K562 (cell line): ENCODE data around the gene TRPM4. TPM values are rescaled to one million over a fixed set of nuclear protein-coding genes. Genes with fewer than 3 reads are reported as not detected.

Experiments
- ATAC-seq: fragments of 200-7000 bp; cut with Tn5 transposase; 3 replicates; pipeline ENCODE4 v1.9.1; 2020; ENCODE audit warnings: moderate library complexity
- BruUV-seq: library from RNA; stranded (reverse); fragments of 400-500 nt; replicated peaks from 2 replicates; lab custom pipeline; 2021; lab: Mats Ljungman, UMichigan
- CTCF ChIA-PET: fragments of 300-600 bp; formaldehyde crosslinking; extraction: SDS; loops from one replicate; lab custom pipeline; 2021; ENCODE audit warnings: low intra/inter-chr PET ratio; lab: Yijun Ruan, JAX
- POLR2A ChIA-PET: fragments of 300-600, 350-650 bp; sonication (Branson Sonifier 250); formaldehyde crosslinking; extraction: SDS; loops from one replicate; lab custom pipeline; 2021; ENCODE audit warnings: antibody characterized with exemption, inconsistent platforms; lab: Yijun Ruan, JAX
- DNase-seq, 4 experiments: peaks; one replicate each; pipeline versions ENCODE4 v3.0.0 to v3.0.0-alpha.2; 2011 to 2018; ENCODE audit warnings: low spot score in 3 of 4, mixed read lengths in 3 of 4; ENCODE audit errors: extremely low read depth in 1 of 4
- FAIRE-seq: peaks from 2 replicates; lab custom pipeline; 2011; peaks lifted over from hg19 to GRCh38; lab: Jason Lieb, UNC
- H2AFZ ChIP-seq: 2 replicates; pipeline ENCODE4 v1.6.0; 2011; ENCODE audit warnings: low read depth, low read length, control low read depth, inconsistent platforms
- H3K27ac ChIP-seq: fragments of 200-600 bp; 3 replicates; pipeline ENCODE4 v1.8.0; 2011; ENCODE audit warnings: low read depth, mild to moderate bottlenecking, control low read depth, inconsistent platforms, low read length, moderate library complexity, mixed read lengths; ENCODE audit errors: extremely low read depth
- H3K27me3 ChIP-seq, 2 experiments: fragments of 300-600 bp in 1 of 2; 2 replicates in 1 of 2; 3 replicates in 1 of 2; pipeline versions ENCODE4 v1.6.0 to v1.8.0; 2011; ENCODE audit warnings: inconsistent platforms in 2 of 2, low read length in 2 of 2, mild to moderate bottlenecking in 1 of 2, mixed read lengths in 1 of 2, moderate library complexity in 1 of 2; ENCODE audit not compliant: control insufficient read depth in 2 of 2, insufficient read depth in 2 of 2
- H3K36me3 ChIP-seq: fragments of 300-600 bp; 3 replicates; pipeline ENCODE4 v1.8.0; 2011; ENCODE audit warnings: mild to moderate bottlenecking, low read length, inconsistent platforms; ENCODE audit not compliant: control insufficient read depth, insufficient read depth
- H3K4me1 ChIP-seq, 2 experiments: fragments of 200-600 bp in 1 of 2; replicated peaks in 1 of 2; 2 replicates in 1 of 2; 3 replicates in 1 of 2; pipeline versions ENCODE4 v1.5.1 to v1.8.0; 2011; ENCODE audit warnings: inconsistent platforms in 2 of 2, low read length in 2 of 2, mild to moderate bottlenecking in 1 of 2, mixed read lengths in 1 of 2, moderate library complexity in 1 of 2; ENCODE audit not compliant: control insufficient read depth in 2 of 2, insufficient read depth in 2 of 2
- H3K4me2 ChIP-seq: 2 replicates; pipeline ENCODE4 v1.6.1; 2011; ENCODE audit warnings: low read length, control low read depth, inconsistent platforms, mixed read lengths; ENCODE audit not compliant: insufficient read depth
- H3K4me3 ChIP-seq: fragments of 200-600 bp; sonication (generic), shearing (Covaris generic); 2 replicates; pipeline ENCODE4 v1.5.1; 2016; ENCODE audit warnings: control low read depth, inconsistent platforms
- H3K79me2 ChIP-seq: fragments of 200-600 bp; 3 replicates; pipeline ENCODE4 v1.8.0; 2011; ENCODE audit warnings: low read length, inconsistent platforms; ENCODE audit not compliant: control insufficient read depth, insufficient read depth
- H3K9ac ChIP-seq, 2 experiments: 2 replicates each; pipeline versions ENCODE4 v1.6.0 to v1.6.1; 2011; ENCODE audit warnings: low read depth in 2 of 2, low read length in 2 of 2, control low read depth in 1 of 2, inconsistent platforms in 1 of 2, mild to moderate bottlenecking in 1 of 2, mixed read lengths in 1 of 2; ENCODE audit not compliant: insufficient read depth in 1 of 2
- H3K9me1 ChIP-seq: one replicate; pipeline ENCODE4 v1.6.0; 2011; ENCODE audit warnings: inconsistent platforms, mild to moderate bottlenecking, low read length, moderate library complexity; ENCODE audit not compliant: control insufficient read depth, insufficient read depth
- H3K9me3 ChIP-seq: replicated peaks from 2 replicates; pipeline ENCODE4 v1.5.1; 2011; ENCODE audit warnings: low read depth, low read length, inconsistent platforms; ENCODE audit not compliant: control insufficient read depth, insufficient read depth
- H4K20me1 ChIP-seq: replicated peaks from 2 replicates; pipeline ENCODE4 v1.6.1; 2011; ENCODE audit warnings: low read length, inconsistent platforms, mixed read lengths; ENCODE audit not compliant: control insufficient read depth, insufficient read depth
- DACH1 ChIP-seq: fragments of 450-650 bp; IDR thresholded peaks from 2 replicates; pipeline ENCODE4 v1.6.1; 2018; ENCODE audit not compliant: partially characterized antibody
- HSF4 ChIP-seq: fragments of 250-450 bp; sonication (Bioruptor Pico); IDR thresholded peaks from 2 replicates; pipeline ENCODE4 v2.1.2; 2022; ENCODE audit warnings: mild to moderate bottlenecking, moderate library complexity, borderline replicate concordance
- PCBP1 ChIP-seq: fragments of 200-400 bp; formaldehyde crosslinking; IDR thresholded peaks from 2 replicates; pipeline ENCODE4 v1.6.1; 2018; ENCODE audit warnings: mild to moderate bottlenecking, low read depth, low read length; ENCODE audit not compliant: poor library complexity, severe bottlenecking
- POLR2G ChIP-seq: fragments of 200-400 bp; formaldehyde crosslinking; IDR thresholded peaks from 2 replicates; pipeline ENCODE4 v1.6.1; 2017; ENCODE audit warnings: low read depth, mild to moderate bottlenecking, antibody characterized with exemption, low read length, moderate library complexity
- RBFOX2 ChIP-seq: fragments of 200-400 bp; formaldehyde crosslinking; IDR thresholded peaks from 2 replicates; pipeline ENCODE4 v1.6.1; 2017; ENCODE audit warnings: low read depth, mild to moderate bottlenecking, low read length, moderate library complexity
- ZBTB7A ChIP-seq: IDR thresholded peaks from 2 replicates; pipeline ENCODE4 v1.6.1; 2011; ENCODE audit warnings: low read depth, mild to moderate bottlenecking, low read length, moderate library complexity, borderline replicate concordance; ENCODE audit not compliant: control insufficient read depth
- ZNF263 ChIP-seq: sonication (generic); formaldehyde crosslinking; IDR thresholded peaks from 2 replicates; pipeline ENCODE4 v1.8.0; 2022; ENCODE audit warnings: mild to moderate bottlenecking, missing genetic modification reagents, borderline replicate concordance
- ZNF354B ChIP-seq: fragments of 250-450 bp; sonication (Bioruptor Pico); IDR thresholded peaks from 2 replicates; pipeline ENCODE4 v1.4.0; 2020
- WGBS: fragments of 100-300 bp; shearing (Covaris generic); methylation state at CpG from one replicate; pipeline ENCODE4 v1.1.6; 2016; ENCODE audit warnings: low coverage, mixed read lengths; ENCODE audit not compliant: insufficient coverage; ENCODE audit errors: missing lambda C conversion rate; 5-methylcytosine and 5-hydroxymethylcytosine counted together
- in situ Hi-C: fragments of 300-500 bp; cut with MboI; formaldehyde crosslinking; loops from 4 replicates; pipeline ENCODE4 v1.15.0; 2018; ENCODE audit warnings: inconsistent platforms, mixed read lengths
- intact Hi-C: fragments of 100-400 bp; cut with micrococcal nuclease; formaldehyde crosslinking; loops from 2 replicates; pipeline ENCODE4 v1.14.2; 2022
- polyA plus RNA-seq, 8 experiments: library from polyadenylated mRNA; depleted of rRNA in 4 of 8; stranded (reverse) in 5 of 8; unstranded in 3 of 8; fragments of >200 nt; fragmentation: Nextera tagmentation in 2 of 8; fragmentation: Illumina TruSeq in 1 of 8; extraction: Ambion mirVana in 2 of 8; extraction: Trizol in 1 of 8; gene quantifications; 2 replicates each; pipeline versions ENCODE4 v1.2.1 to v1.2.3, GENCODE V29; 2011 to 2014; ENCODE audit warnings: inconsistent platforms in 1 of 8, missing spikeins in 1 of 8
- total RNA-seq, 7 experiments: library from RNA; depleted of rRNA in 6 of 7; stranded (reverse); fragments of >200 nt in 6 of 7; fragmentation: Illumina TruSeq in 2 of 7; extraction: Trizol in 2 of 7; gene quantifications; 2 replicates each; pipeline versions ENCODE4 v1.2.1 to v1.2.3, GENCODE V29; 2011 to 2021; ENCODE audit warnings: low replicate concordance in 1 of 7
- TF ChIP-seq, protein P1 (sequence below): fragments of 450-650 bp; IDR thresholded peaks from 2 replicates; pipeline ENCODE4 v1.6.1; 2018; ENCODE audit not compliant: partially characterized antibody
- TF ChIP-seq, protein P2 (sequence below): fragments of 450-650 bp; IDR thresholded peaks from 2 replicates; pipeline ENCODE4 v1.6.1; 2017; ENCODE audit warnings: antibody characterized with exemption

Gene TRPM4
- total and polyA plus RNA-seq, 9 of the 15 experiments (the other 6 are each of a cell fraction or from before 2014, with no cell fraction given), result 6.5 to 45.4 (median 15.2) TPM

DNA sequence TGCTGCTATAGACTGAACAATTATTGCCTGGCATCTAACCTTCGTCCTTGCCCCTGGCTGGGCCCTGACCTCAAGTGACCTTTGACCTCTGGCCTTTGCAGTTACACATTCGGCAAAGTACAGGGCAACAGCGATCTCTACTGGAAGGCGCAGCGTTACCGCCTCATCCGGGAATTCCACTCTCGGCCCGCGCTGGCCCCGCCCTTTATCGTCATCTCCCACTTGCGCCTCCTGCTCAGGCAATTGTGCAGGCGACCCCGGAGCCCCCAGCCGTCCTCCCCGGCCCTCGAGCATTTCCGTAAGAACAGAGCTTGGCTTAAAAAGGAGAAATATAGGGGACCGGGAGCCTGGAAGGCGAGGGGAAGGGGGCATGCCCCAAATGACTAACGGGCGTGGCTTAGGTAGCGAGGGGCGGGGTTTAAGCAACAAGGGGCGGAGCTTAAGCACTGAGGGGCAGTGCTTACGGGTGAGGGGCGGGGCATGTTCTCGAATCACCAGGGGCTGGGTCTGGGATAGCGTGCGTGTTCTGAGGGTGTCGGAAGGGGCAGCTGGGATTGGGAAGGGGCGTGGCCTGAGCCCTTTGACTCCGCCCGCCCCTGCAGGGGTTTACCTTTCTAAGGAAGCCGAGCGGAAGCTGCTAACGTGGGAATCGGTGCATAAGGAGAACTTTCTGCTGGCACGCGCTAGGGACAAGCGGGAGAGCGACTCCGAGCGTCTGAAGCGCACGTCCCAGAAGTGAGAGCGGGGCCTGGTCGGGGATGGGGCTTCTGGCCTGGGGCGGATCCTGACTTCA, 52.7 kb downstream of the TRPM4 start (continued):
- TF ChIP-seq, protein P1, sequence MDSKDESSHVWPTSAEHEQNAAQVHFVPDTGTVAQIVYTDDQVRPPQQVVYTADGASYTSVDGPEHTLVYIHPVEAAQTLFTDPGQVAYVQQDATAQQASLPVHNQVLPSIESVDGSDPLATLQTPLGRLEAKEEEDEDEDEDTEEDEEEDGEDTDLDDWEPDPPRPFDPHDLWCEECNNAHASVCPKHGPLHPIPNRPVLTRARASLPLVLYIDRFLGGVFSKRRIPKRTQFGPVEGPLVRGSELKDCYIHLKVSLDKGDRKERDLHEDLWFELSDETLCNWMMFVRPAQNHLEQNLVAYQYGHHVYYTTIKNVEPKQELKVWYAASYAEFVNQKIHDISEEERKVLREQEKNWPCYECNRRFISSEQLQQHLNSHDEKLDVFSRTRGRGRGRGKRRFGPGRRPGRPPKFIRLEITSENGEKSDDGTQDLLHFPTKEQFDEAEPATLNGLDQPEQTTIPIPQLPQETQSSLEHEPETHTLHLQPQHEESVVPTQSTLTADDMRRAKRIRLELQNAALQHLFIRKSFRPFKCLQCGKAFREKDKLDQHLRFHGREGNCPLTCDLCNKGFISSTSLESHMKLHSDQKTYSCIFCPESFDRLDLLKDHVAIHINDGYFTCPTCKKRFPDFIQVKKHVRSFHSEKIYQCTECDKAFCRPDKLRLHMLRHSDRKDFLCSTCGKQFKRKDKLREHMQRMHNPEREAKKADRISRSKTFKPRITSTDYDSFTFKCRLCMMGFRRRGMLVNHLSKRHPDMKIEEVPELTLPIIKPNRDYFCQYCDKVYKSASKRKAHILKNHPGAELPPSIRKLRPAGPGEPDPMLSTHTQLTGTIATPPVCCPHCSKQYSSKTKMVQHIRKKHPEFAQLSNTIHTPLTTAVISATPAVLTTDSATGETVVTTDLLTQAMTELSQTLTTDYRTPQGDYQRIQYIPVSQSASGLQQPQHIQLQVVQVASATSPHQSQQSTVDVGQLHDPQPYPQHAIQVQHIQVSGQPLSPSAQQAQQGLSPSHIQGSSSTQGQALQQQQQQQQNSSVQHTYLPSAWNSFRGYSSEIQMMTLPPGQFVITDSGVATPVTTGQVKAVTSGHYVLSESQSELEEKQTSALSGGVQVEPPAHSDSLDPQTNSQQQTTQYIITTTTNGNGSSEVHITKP, result no peak
- TF ChIP-seq ZNF263 (CRISPR knock-in tag), result no peak
- TF ChIP-seq, all 486 proteins: peak for 47

DNA sequence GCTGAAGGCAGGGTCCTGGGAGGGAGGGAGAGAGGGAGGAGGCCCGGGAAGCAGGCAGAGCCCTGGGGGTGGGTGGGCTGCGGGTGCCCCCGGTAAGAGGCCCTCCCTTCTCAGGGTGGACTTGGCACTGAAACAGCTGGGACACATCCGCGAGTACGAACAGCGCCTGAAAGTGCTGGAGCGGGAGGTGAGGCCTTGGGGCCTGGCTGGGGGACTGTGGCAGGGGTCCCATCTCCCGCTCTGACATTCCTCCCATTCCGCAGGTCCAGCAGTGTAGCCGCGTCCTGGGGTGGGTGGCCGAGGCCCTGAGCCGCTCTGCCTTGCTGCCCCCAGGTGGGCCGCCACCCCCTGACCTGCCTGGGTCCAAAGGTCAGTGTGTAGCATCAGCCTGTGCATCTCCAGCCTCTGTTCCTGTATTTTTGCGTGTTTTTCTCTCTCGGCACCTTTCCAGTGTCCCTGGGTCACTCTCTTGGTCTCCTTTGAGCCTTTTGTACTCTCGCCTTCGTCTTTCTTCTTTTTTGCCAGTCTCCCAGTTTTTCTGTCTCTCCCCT, 53.4 kb downstream of the TRPM4 start:
- TSS peak; percentile 70 for BruUV-seq
- Histone ChIP-seq H2AFZ (peak overlapping the region; percentile 92; the same call in 1 of the 2 replicates), H3K79me2 (no peaks in the 10 kb centered on the region; the same call in 2 of the 3 replicates), H3K36me3 (peaks cover 11% of the 10 kb centered on the region; the same call in 2 of the 3 replicates)
- CTCF ChIA-PET, result interaction anchor here (4.1 kb wide), 1 partner anchor 113 kb away, joined by 27 read pairs; no protein-coding TSS in a partner anchor
- WGBS, result 83% methylated on average over 10 of the region's 19 CpGs
- peak; percentile 7; the same call in 1 of the 2 replicates for TF ChIP-seq ZBTB7A
- no peak for TF ChIP-seq ZNF354B
- no peak for TF ChIP-seq PCBP1
- TF ChIP-seq, protein P2, sequence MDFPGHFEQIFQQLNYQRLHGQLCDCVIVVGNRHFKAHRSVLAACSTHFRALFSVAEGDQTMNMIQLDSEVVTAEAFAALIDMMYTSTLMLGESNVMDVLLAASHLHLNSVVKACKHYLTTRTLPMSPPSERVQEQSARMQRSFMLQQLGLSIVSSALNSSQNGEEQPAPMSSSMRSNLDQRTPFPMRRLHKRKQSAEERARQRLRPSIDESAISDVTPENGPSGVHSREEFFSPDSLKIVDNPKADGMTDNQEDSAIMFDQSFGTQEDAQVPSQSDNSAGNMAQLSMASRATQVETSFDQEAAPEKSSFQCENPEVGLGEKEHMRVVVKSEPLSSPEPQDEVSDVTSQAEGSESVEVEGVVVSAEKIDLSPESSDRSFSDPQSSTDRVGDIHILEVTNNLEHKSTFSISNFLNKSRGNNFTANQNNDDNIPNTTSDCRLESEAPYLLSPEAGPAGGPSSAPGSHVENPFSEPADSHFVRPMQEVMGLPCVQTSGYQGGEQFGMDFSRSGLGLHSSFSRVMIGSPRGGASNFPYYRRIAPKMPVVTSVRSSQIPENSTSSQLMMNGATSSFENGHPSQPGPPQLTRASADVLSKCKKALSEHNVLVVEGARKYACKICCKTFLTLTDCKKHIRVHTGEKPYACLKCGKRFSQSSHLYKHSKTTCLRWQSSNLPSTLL, result no peak
- no peak for TF ChIP-seq HSF4 (CRISPR knock-in tag)
- TF ChIP-seq DACH1, result no peak
- TF ChIP-seq RBFOX2, result peak; percentile 3; the same call in 1 of the 2 replicates
- 0 out of 2 replicates have a peak, but pooled peaks have one; percentile 8 for TF ChIP-seq POLR2G
- TF ChIP-seq, all 486 proteins: peak for 3
- no peaks in the 10 kb centered on the region for H3K9me1 ChIP-seq
- peaks cover 3 to 24% of the 10 kb centered on the region in 2 experiments; a peak in 4 of 5 replicates for H3K4me1 ChIP-seq
- H3K9me3 ChIP-seq, result no peaks in the 10 kb centered on the region
- no peaks in the 10 kb centered on the region for H3K27me3 ChIP-seq
- H4K20me1 ChIP-seq, result no peaks in the 10 kb centered on the region
- no peak overlapping the region; the same call in 2 of the 3 replicates for H3K27ac ChIP-seq
- peak overlapping the region; percentile 44 for H3K4me3 ChIP-seq
- H3K4me2 ChIP-seq, result peak overlapping the region; percentile 59
- in situ Hi-C loops (no loop called here), intact Hi-C loops (no loop called here)
- DNase-seq (no peak), FAIRE-seq (no peak), ATAC-seq (no peak)
- peak overlapping the region in 1 of 2 experiments; percentile 75; a peak in 2 of 4 replicates for H3K9ac ChIP-seq
- POLR2A ChIA-PET, result interaction anchor here (0.6 to 1.1 kb wide), 4 partner anchors 113 to 359 kb away, joined by 3 to 4 read pairs (median 3); no protein-coding TSS in a partner anchor
